ENCODE measurements around the gene OR4C6.

The OR4C6 gene

DNA sequence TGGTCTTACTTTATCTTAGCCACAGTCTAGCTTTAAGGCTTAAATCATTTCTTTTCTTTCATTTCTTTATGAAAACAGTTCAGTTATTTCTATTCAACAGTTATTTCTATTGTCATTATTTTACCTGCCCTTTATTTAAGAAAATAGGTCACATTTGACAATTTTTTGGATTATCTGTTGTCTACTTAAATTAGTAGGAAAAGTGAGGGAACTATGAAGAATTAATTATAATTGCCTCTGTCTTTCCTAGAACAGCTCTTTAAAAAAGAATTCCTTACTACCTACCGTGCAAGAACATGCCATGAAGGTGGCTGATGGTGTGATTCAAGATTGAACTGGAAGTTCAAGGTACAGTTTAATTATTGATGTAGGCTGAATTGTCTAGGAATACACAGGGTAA is at the start of gene OR4C6:
Gene OR4C6 (plus strand): TSS at position 301 of the 400 bp plus-strand sequence. CDS start 2,966 bp downstream, outside the sequence.
- no peak for DNase-seq (ENCODE audit: low read depth, low spot score)

DNA sequence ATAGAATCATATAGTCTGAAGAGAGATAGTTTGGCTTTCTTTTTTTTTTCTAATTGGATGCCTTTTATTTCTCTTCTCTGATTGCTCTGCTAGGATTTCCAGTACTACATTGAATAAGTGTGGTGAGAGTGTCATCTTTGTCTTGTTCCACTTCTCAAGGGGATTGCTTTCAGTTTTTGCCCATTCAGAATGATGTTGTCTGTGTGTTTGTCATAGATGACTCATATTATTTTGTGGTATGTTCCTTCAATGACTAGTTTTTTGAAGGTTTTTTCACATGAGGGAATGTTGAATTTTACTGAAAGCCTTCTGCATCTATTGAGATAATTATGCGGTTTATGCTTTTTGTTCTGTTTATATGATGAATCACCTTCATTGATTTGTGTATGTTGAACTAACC is 37.5 kb upstream of the OR4C6 start:
- DNase-seq (ENCODE audit: low read depth, low spot score) = no peak

DNA sequence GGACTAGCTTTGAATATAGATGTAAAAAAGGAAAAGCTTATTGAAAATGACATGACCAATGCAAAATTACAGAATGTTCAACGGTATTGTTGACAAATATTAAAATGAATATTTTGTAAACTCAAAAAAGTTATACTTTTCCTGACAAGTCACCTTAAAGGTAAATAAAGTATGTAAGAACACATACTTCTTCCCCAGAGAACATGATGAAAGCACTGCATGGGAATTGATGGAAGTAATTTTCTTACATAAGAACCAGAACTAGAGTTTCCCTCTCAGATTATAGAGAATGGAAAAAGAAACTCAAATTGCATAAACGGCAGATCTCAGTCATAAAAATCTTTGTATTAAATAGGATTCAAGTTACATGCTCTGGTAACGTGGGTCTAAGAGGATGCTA is 27.2 kb upstream of the OR4C6 start, which contains the start of gene OR4P4:
Gene OR4P4 (plus strand): TSS at position 301 of the 400 bp plus-strand sequence.
- DNase-seq (ENCODE audit: low read depth, low spot score) = no peak

DNA sequence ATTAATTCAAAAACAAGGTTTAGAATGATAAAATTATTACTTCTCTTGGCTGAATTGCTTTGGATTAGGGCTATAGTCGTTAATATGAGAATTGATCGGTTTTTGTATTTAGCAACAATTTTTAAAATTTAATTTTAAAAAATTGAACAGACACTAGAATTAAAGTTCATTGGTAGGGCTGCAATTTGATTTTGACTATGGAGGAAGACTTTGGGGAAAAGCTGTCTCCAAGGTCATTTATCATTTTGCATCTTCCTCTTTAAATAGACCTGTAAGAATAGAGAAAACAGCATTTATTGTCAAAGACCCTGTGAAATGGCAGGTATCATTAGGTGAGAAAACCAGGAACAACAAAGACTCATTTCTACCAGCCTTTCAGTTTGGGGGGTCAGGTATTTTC is 14.0 kb upstream of the OR4C6 start, which contains the start of gene OR4S2:
Gene OR4S2 (plus strand): TSS at position 301 of the 400 bp plus-strand sequence. CDS start 2,577 bp downstream, outside the sequence.
- no peak for DNase-seq (ENCODE audit: low read depth, low spot score)

DNA sequence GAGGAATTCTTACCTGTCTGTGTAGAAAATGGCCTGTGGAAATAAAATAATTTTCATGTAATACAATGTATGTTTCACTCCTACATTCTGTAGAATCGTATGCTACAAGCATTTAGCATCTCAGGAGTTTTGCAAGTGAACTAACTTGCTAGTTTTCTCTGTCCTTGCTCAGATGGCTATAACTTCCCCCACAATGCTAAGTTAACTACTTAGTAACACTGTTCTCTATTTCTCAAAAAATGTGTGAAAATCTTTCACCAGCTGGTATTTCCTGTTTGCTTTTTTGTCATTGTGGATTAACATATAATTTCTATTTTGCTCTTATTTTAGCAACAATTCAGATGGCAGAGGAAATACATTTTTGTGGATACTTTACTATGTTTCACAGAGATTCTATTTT is 9.4 kb upstream of the OR4C6 start:
- DNase-seq (ENCODE audit: low read depth, low spot score) = no peak

DNA sequence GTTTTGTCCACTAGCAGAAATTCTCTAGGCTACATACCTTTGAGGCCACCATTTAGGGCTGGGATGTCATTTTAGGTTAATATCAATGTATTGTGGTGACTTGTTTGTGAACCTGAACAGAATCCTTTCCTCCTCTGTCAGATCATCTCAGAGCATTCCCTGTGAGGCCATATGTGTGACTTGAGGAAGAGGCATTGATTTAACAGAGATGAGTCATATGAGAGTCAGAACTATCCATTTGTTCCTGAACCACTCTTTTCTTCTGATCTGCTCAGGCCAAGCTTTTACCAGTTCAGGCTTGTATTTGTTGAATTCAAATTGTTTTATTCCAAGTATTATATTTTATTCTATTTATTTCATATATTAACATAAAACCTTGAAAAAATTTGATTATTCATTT is 6.9 kb upstream of the OR4C6 start:
- no peak for DNase-seq (ENCODE audit: low read depth, low spot score)

DNA sequence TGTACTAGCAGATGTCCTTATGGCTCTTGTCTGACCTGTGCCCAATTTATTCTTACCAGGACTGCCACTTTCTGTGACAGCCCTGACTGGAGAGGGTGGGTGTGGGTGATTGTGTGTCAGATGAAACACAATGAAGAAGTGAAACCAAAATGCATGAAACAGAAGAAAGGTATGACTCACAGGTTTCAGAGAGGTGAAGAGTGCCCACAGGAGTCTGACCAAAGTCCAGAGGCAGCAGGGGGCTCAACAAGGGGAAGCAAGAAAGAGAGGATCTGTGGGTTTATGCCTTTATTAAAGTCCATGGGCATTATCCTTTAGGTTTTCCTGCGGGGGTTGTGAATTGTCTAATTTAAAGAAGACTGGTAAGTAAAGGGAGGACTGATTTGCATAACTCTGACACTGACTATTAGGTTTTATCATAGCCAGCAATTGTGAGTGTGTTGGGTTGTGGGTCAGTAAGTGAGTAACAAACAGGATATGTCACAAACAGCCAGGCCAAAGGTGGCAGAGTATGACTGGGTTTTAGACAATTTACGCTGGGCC is 3.9 kb upstream of the OR4C6 start:
- DNase-seq (ENCODE audit: low read depth, low spot score) = no peak

DNA sequence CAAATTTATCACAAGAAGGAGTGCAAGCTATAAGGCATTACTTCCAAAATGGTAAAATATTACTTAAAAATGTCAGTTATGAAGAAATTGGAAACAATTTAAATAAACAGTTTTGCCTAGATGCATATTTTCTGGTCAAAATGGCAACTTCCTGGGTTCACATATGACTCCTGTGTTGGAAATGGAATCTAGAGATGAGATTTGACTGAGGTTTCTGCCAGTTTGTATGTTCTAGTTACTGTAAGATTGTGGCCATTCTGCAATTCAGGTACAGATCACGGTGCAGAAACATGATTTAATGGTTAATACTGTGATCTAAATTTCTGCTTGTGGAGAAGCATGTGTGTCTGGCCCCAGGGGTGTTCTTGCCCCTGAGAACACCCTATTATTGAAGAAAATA is 3.4 kb upstream of the OR4C6 start:
- no peak for DNase-seq (ENCODE audit: low read depth, low spot score)

DNA sequence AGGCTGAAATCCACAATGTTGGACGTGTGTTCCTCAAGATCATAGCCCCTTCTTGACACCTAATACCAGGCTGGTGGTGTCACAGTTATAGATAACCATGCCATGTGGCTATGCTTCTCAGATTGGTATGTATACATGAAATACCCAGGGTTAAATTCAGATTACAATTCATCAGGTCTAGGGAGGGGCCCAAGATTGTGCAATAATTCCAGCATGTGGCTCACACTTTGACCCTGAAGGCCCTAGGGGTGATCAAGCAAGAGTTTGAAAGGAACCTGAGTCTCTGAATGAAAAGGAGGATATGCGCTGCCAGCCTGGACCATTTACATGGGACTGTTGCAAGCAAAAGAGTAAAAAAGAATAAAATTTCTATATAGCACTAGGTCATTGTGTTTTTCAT is 7.4 kb downstream of the OR4C6 start:
- no peak for DNase-seq (ENCODE audit: low read depth, low spot score)

DNA sequence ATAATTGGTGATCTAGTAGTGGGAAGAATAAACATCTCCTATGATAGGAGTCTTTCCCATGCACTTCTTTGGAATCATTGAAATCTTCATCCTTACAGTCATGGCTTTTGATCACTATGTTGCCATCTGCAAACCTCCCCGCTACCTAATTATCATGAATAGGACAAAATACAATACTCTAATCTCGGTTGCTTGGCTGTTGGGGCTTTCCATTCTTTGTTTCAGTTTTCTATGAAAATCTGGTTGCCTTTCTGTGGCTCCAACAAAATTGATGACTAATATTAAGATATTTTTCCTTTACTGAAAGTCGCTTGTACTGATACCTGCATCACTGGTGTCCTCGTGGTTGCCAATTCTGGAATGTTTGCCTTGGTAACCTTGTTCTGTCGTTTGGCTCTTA is 11.9 kb downstream of the OR4C6 start:
- no peak for DNase-seq (ENCODE audit: low read depth, low spot score)

DNA sequence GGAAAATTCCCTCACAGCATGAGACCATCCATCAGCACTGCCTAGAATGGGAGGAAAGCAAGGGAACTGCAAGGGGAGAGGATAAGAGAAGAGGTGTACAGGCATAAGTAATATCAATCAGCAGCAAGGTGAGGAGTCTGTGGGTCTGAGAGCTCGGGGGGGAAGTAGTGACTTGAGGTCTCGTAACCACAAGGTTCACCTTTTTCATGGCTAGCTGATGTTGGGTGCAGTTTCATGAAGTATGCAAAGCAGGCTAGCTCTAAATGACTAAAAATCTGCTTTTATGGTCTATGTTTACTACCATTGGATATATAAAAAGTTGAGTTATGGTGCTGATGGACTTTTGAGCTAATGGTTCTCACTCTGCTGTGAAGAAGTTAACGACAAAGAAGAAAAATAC is 35.8 kb downstream of the OR4C6 start:
- DNase-seq (ENCODE audit: low read depth, low spot score) = no peak

DNA sequence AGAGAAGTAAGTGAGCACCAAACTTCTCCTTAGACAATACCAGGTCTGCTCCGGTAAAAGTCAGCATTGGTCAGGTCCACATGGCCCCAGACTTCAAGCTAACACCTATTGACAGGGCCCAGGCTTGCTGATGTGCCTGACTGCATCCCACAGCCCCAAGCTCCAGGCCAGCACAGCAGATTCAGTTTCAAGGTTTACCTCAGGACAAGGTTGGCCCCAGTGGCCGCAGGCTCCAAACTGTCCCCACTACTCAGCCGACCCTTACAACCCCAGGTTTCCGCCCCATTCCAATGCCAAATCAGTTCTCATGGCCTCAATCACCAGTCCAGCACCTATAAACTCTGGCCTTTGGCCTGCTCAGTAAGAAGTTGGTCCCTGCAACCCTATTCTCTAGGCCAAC is 39.4 kb downstream of the OR4C6 start:
- DNase-seq (ENCODE audit: low read depth, low spot score) = no peak

DNA sequence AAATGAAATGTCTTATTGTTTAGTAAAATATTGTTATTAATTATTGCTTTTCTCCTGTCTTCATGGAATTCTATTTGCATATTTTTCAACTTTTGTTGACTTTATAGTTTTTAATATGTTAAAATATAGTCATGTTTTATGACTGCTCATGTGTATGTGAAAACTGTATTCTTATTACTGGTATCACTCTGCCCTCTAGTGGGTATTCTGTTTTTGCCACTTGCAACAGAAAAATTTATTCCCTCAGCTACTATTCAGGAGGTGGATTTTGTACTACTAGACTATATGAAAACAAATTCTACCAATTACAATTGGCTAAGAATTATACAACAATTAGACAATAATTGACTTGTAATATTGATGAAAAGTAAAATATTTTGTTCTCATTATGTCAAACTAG is 45.0 kb downstream of the OR4C6 start:
- no peak for DNase-seq (ENCODE audit: low read depth, low spot score)

DNA sequence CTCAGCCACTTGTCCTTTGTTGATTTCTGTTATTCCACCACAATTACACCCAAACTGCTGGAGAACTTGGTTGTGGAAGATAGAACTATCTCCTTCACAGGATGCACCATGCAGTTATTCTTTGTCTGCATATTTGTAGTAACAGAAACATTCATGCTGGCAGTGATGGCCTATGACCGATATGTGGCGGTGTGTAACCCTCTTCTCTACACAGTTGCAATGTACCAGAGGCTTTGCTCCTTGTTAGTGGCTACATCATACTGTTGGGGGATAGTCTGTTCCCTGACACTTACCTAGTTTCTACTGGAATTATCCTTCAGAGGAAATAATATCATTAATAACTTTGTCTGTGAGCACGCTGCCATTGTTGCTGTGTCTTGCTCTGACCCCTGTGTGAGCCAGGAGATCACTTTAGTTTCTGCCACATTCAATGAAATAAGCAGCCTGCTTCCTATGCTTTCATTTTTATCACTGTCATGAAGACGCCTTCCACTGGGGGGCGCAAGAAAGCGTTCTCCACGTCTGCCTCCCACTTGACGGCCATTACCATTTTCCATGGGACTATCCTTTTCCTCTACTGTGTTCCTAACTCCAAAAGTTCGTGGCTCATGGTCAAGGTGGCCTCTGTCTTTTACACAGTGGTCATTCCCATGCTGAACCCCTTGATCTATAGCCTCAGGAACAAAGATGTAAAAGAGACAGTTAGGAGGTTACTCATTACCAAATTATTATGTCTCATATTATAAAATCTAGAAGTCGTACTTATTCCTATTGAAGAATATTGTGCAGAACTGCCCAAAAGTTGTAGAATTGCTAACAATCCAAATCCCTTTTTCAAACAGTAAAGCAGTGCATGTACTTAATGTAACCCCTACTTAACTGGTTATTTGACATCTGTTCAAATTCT is 53.2 kb downstream of the OR4C6 start:
- no peak for DNase-seq (ENCODE audit: low read depth, low spot score)
